ENCODE results near the gene SH3BP2. TPM values are rescaled to one million over a fixed set of nuclear protein-coding genes. Genes with fewer than 3 reads are reported as not detected.

The SH3BP2 gene
- total RNA-seq, 1 experiment from 2014 or later = 17.4 TPM

DNA sequence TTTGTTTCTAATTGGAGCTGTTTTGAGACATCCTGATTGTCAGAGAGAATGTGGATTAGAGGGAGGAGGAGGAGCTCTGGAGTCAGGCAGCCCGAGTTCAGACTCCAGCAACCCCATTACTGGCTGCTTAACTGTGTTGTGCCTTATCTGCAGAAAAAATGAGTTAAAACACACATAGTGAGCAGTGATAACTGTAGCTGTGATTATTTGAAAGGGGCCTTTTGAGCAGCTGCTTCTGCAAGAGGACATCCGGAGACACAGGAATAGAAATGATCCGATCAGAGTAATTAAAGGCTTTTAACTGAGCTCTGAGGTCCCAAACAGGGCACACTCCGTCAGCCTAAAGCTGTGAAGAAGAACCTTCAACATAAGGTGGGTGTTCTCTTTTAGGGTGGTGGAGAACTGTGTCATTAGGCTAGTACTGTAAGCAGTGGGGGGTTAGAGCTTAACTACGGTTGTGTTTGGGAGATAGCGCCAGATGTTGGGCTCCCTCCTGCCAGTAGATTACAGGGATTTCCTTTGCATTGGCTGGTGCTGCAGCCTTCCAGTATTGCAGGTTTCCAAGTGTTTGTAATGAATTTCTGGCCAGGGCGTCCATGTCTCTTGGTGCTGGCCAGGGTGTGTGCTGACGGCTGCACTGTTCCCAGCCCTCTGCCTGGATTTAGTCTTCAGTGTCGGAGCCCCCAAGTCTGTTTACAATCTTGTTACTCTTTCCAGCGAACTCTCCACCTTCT lies 75.0 kb downstream of the SH3BP2 start:
- intact Hi-C loops (cut with micrococcal nuclease) = no loop called here
- ChIA-PET CTCF (no interaction called here), POLR2A (ENCODE audit: unreplicated experiment) (no interaction called here)
- Histone ChIP-seq H3K9me2 (replicated peaks; ENCODE audit: low read length) (no peaks in the 10 kb centered on the region), H3K4me2 (ENCODE audit: low read length) (no peak overlapping the region), H3K27me3 (ENCODE audit: low read length) (no peaks in the 10 kb centered on the region), H3K79me2 (ENCODE audit: low read length) (peaks cover 80% of the 10 kb centered on the region), H3K9me3 (ENCODE audit: low read length) (no peaks in the 10 kb centered on the region), H3F3A (ENCODE audit: low read length, unreplicated experiment) (no peaks in the 10 kb centered on the region), H3K4me1 (ENCODE audit: insufficient read depth, low read length) (0 out of 2 replicates have a peak, but pooled peaks cover 6% of the 10 kb centered on the region), H3K36me3 (ENCODE audit: low read depth, low read length) (no peaks in the 10 kb centered on the region), H2AFZ (ENCODE audit: low read length) (no peak overlapping the region), H4K20me1 (ENCODE audit: low read length) (no peaks in the 10 kb centered on the region), H3K9ac (ENCODE audit: low read length) (no peak overlapping the region), H3K27ac (ENCODE audit: low read length) (no peak overlapping the region), H3K4me3 (ENCODE audit: low read length) (no peak overlapping the region)
- TF ChIP-seq EZH2 (IDR thresholded peaks at IDR 0.05; ENCODE audit: low read length, unreplicated experiment) (no peak), EZH2phosphoT487 (IDR thresholded peaks at IDR 0.05; ENCODE audit: borderline replicate concordance, low read length) (no peak)
- TF ChIP-seq, protein P1, sequence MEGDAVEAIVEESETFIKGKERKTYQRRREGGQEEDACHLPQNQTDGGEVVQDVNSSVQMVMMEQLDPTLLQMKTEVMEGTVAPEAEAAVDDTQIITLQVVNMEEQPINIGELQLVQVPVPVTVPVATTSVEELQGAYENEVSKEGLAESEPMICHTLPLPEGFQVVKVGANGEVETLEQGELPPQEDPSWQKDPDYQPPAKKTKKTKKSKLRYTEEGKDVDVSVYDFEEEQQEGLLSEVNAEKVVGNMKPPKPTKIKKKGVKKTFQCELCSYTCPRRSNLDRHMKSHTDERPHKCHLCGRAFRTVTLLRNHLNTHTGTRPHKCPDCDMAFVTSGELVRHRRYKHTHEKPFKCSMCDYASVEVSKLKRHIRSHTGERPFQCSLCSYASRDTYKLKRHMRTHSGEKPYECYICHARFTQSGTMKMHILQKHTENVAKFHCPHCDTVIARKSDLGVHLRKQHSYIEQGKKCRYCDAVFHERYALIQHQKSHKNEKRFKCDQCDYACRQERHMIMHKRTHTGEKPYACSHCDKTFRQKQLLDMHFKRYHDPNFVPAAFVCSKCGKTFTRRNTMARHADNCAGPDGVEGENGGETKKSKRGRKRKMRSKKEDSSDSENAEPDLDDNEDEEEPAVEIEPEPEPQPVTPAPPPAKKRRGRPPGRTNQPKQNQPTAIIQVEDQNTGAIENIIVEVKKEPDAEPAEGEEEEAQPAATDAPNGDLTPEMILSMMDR (conservative IDR thresholded peaks at IDR 0.05; ENCODE audit: low read depth, low read length) = no peak
- DNase-seq (no peak), ATAC-seq (no peak)
- no TSS peak for BruUV-seq (replicated peaks)

DNA sequence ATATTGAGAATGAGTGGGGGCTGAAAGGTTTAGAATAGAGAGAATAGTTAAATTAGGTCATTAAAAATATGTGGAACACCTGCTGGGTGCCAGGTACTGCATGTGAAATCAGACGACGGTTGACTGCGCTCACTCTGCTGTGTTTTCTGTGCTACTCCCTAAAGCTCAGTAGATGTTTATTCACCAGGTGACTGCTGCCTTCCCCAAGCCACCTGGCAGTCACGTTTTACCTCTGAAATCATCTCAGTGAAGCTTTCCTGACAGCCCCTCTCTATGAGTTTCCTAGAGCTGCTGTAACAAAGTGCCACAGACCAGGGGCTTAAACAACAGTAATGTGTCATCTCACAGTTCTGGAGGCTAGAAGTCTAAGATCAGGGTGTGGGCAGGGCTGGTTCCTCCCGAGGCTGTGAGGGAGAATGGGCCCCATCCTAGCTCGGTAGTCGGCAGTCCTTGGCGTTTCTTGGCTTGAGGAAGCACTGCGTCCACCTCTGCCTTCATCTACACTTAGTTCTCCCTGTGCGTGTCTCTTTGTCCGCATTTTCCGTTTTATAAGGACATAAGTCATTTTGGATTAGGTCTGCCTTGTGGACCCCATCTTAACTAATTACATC lies 76.1 kb downstream of the SH3BP2 start:
- Histone ChIP-seq H3K9me3 (ENCODE audit: low read length) (no peaks in the 10 kb centered on the region), H3F3A (ENCODE audit: low read length, unreplicated experiment) (no peaks in the 10 kb centered on the region), H3K4me1 (ENCODE audit: insufficient read depth, low read length) (0 out of 2 replicates have a peak, but pooled peaks cover 6% of the 10 kb centered on the region), H3K79me2 (ENCODE audit: low read length) (peaks cover 69% of the 10 kb centered on the region), H3K9ac (ENCODE audit: low read length) (no peak overlapping the region), H3K36me3 (ENCODE audit: low read depth, low read length) (no peaks in the 10 kb centered on the region), H3K9me2 (replicated peaks; ENCODE audit: low read length) (no peaks in the 10 kb centered on the region), H3K4me2 (ENCODE audit: low read length) (no peak overlapping the region), H3K27ac (ENCODE audit: low read length) (no peak overlapping the region), H3K4me3 (ENCODE audit: low read length) (no peak overlapping the region), H3K27me3 (ENCODE audit: low read length) (no peaks in the 10 kb centered on the region), H2AFZ (ENCODE audit: low read length) (no peak overlapping the region), H4K20me1 (ENCODE audit: low read length) (no peaks in the 10 kb centered on the region)
- ChIA-PET CTCF (no interaction called here), POLR2A (ENCODE audit: unreplicated experiment) (no interaction called here)
- DNase-seq = no peak
- TF ChIP-seq, protein P1 (conservative IDR thresholded peaks at IDR 0.05; ENCODE audit: low read depth, low read length) = no peak
- no peak for TF ChIP-seq EZH2 (IDR thresholded peaks at IDR 0.05; ENCODE audit: low read length, unreplicated experiment)
- no peak for TF ChIP-seq EZH2phosphoT487 (IDR thresholded peaks at IDR 0.05; ENCODE audit: borderline replicate concordance, low read length)
- BruUV-seq (replicated peaks) = no TSS peak
- intact Hi-C loops (cut with micrococcal nuclease) = no loop called here
- ATAC-seq = no peak

DNA sequence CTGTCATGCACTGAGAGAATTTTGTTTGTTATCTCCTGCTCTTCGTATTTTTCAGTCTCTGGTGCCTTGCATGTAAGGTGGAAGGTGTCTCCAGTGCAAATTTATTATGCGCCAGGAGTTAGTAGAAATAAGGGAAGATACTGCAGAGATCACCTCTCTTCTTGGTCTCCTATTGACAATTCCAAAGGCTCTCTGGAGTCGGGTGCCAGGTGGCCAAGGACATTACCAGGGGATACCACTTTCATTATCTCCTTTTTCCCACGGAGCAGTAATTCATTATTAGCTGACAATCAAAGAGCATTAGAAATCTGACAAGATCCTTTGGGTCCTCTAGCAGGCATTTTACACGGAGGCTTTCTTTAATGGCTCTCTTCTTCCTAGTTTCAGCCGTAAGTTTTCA lies 76.8 kb downstream of the SH3BP2 start:
- TF ChIP-seq, protein P1 (conservative IDR thresholded peaks at IDR 0.05; ENCODE audit: low read depth, low read length) = no peak
- TF ChIP-seq EZH2 (IDR thresholded peaks at IDR 0.05; ENCODE audit: low read length, unreplicated experiment) = no peak
- no peak for TF ChIP-seq EZH2phosphoT487 (IDR thresholded peaks at IDR 0.05; ENCODE audit: borderline replicate concordance, low read length)
- Histone ChIP-seq H4K20me1 (ENCODE audit: low read length) (no peaks in the 10 kb centered on the region), H2AFZ (ENCODE audit: low read length) (no peak overlapping the region), H3K9ac (ENCODE audit: low read length) (no peak overlapping the region), H3K79me2 (ENCODE audit: low read length) (peaks cover 65% of the 10 kb centered on the region), H3K9me3 (ENCODE audit: low read length) (no peaks in the 10 kb centered on the region), H3K4me2 (ENCODE audit: low read length) (no peak overlapping the region), H3K4me3 (ENCODE audit: low read length) (no peak overlapping the region), H3K27ac (ENCODE audit: low read length) (no peak overlapping the region), H3K4me1 (ENCODE audit: insufficient read depth, low read length) (0 out of 2 replicates have a peak, but pooled peaks cover 6% of the 10 kb centered on the region), H3F3A (ENCODE audit: low read length, unreplicated experiment) (no peaks in the 10 kb centered on the region), H3K27me3 (ENCODE audit: low read length) (no peaks in the 10 kb centered on the region), H3K36me3 (ENCODE audit: low read depth, low read length) (no peaks in the 10 kb centered on the region), H3K9me2 (replicated peaks; ENCODE audit: low read length) (no peaks in the 10 kb centered on the region)
- DNase-seq = no peak
- BruUV-seq (replicated peaks) = no TSS peak
- CTCF ChIA-PET = no interaction called here
- ATAC-seq = no peak
- POLR2A ChIA-PET (ENCODE audit: unreplicated experiment) = no interaction called here
- intact Hi-C loops (cut with micrococcal nuclease) = no loop called here

Data from PC-3 (cell line).